SKM-1 treated with dmso at 0.1 percent for 144 hours (cell line): ENCODE measurements around the gene ITGAE.
"Not testable (repeated sequence)": the region's sequence is repeated elsewhere in the genome, so short reads cannot be mapped to it uniquely, and the experiment has no call there.

Experiments used
- DNase-seq: peaks from one replicate; lab custom pipeline; 2025; ENCODE audit not compliant: unreplicated experiment; lab: John Stamatoyannopoulos, UW

Gene ITGAE

GRCh38 chr17:3732210-3732621 is 68.8 kb downstream of the ITGAE start:
- DNase-seq = no peak

GRCh38 chr17:3730881-3731429 is 70.0 kb downstream of the ITGAE start:
- no peak for DNase-seq

- DNase-seq = no peak
These were observed 71.1 kb downstream of the ITGAE start for GRCh38 chr17:3729881-3730280.

- DNase-seq = not testable (repeated sequence)
These were observed 72.9 kb downstream of the ITGAE start for GRCh38 chr17:3728099-3728498.

GRCh38 chr17:3727041-3727440 is 73.9 kb downstream of the ITGAE start:
- DNase-seq = no peak

- DNase-seq = no peak
These were observed 76.5 kb downstream of the ITGAE start for GRCh38 chr17:3724378-3725077.

GRCh38 chr17:3723556-3724377 is 77.2 kb downstream of the ITGAE start, which contains the start of gene HASPIN:
Gene HASPIN (plus strand): TSS chr17:3723903. CDS start chr17:3723936, 33 bp downstream.
- peak; percentile 25 for DNase-seq

GRCh38 chr17:3723188-3723555 is 77.8 kb downstream of the ITGAE start:
- DNase-seq = no peak

- no peak for DNase-seq
These were observed 78.3 kb downstream of the ITGAE start for GRCh38 chr17:3722716-3723115.

- no peak for DNase-seq
These were observed 81.7 kb downstream of the ITGAE start for GRCh38 chr17:3719265-3719664.

- DNase-seq = no peak
These were observed 82.8 kb downstream of the ITGAE start for GRCh38 chr17:3718201-3718600.

- no peak for DNase-seq
These were observed 85.7 kb downstream of the ITGAE start for GRCh38 chr17:3715296-3715695.

GRCh38 chr17:3712811-3713463 is 88.1 kb downstream of the ITGAE start:
- no peak for DNase-seq

GRCh38 chr17:3710951-3711383 is 90.0 kb downstream of the ITGAE start:
- DNase-seq = no peak

GRCh38 chr17:3708366-3708765 is 92.6 kb downstream of the ITGAE start:
- DNase-seq = no peak

- DNase-seq = not testable (repeated sequence)
These were observed 95.3 kb downstream of the ITGAE start for GRCh38 chr17:3705718-3705984.

GRCh38 chr17:3704931-3705717 is 95.9 kb downstream of the ITGAE start:
- no peak for DNase-seq

- DNase-seq = not testable (repeated sequence)
These were observed 98.9 kb downstream of the ITGAE start for GRCh38 chr17:3702041-3702539.

- no peak for DNase-seq
These were observed 101.0 kb downstream of the ITGAE start for GRCh38 chr17:3699951-3700350.

GRCh38 chr17:3698139-3698538 is 102.8 kb downstream of the ITGAE start:
- DNase-seq = no peak

- no peak for DNase-seq
These were observed 103.9 kb downstream of the ITGAE start for GRCh38 chr17:3697103-3697476.
